Fibroblast of lung (primary cell): ENCODE data around the gene SYT12. TPM values are rescaled to one million over a fixed set of nuclear protein-coding genes. Genes with fewer than 3 reads are reported as not detected.

ENCODE experiments used
- DNase-seq, 2 donors: peaks; one replicate each; pipeline versions ENCODE4 v3.0.0 to v3.0.0-alpha.2; 2010; ENCODE audit warnings: low read depth in 2 of 2
- H2AFZ ChIP-seq: 2 replicates; pipeline ENCODE4 v1.5.1; 2012; ENCODE audit warnings: low read length, control low read depth, inconsistent platforms
- H3K27ac ChIP-seq: 2 replicates; pipeline ENCODE4 v1.5.1; 2011; ENCODE audit warnings: low read length, control low read depth; ENCODE audit not compliant: insufficient read depth
- H3K27me3 ChIP-seq: 2 replicates; pipeline ENCODE4 v1.5.1; 2011; ENCODE audit warnings: mild to moderate bottlenecking, low read length; ENCODE audit not compliant: control insufficient read depth, insufficient read depth
- H3K36me3 ChIP-seq: 2 replicates; pipeline ENCODE4 v1.5.1; 2011; ENCODE audit warnings: low read length; ENCODE audit not compliant: control insufficient read depth, insufficient read depth
- H3K4me1 ChIP-seq: 2 replicates; pipeline ENCODE4 v1.5.1; 2011; ENCODE audit warnings: low read length; ENCODE audit not compliant: control insufficient read depth, insufficient read depth; ENCODE audit errors: extremely low read depth
- H3K4me2 ChIP-seq: 2 replicates; pipeline ENCODE4 v1.5.1; 2011; ENCODE audit warnings: low read length, control low read depth; ENCODE audit not compliant: insufficient read depth; ENCODE audit errors: extremely low read depth
- H3K4me3 ChIP-seq, 4 experiments: fragments of 200-600 bp in 1 of 4; sonication (generic) in 1 of 4; replicated peaks in 1 of 4; 2 replicates each; pipeline ENCODE4 v1.5.1; 2011 to 2016; ENCODE audit warnings: low read length in 4 of 4, low read depth in 3 of 4, mild to moderate bottlenecking in 3 of 4, control low read depth in 2 of 4, inconsistent platforms in 1 of 4, mixed read lengths in 1 of 4; ENCODE audit not compliant: insufficient read depth in 1 of 4; ENCODE audit errors: control extremely low read depth in 1 of 4
- H3K79me2 ChIP-seq: 2 replicates; pipeline ENCODE4 v1.5.1; 2012; ENCODE audit warnings: mild to moderate bottlenecking, low read length, inconsistent platforms; ENCODE audit not compliant: control insufficient read depth, insufficient read depth
- H3K9ac ChIP-seq: 2 replicates; pipeline ENCODE4 v1.5.1; 2011; ENCODE audit warnings: mild to moderate bottlenecking, low read length, control low read depth; ENCODE audit not compliant: insufficient read depth
- H3K9me3 ChIP-seq: 2 replicates; pipeline ENCODE4 v1.5.1; 2012; ENCODE audit warnings: low read depth, low read length; ENCODE audit not compliant: control insufficient read depth, insufficient read depth
- H4K20me1 ChIP-seq: 2 replicates; pipeline ENCODE4 v1.5.1; 2011; ENCODE audit warnings: low read length; ENCODE audit not compliant: control insufficient read depth, insufficient read depth; ENCODE audit errors: extremely low read depth
- CTCF ChIP-seq, 2 donors: IDR thresholded peaks in 1 of 2; conservative IDR thresholded peaks in 1 of 2; 1 replicate in 1 of 2; 2 replicates in 1 of 2; pipeline ENCODE4 v1.5.1; 2011 to 2012; ENCODE audit warnings: low read length in 2 of 2, control low read depth in 1 of 2, inconsistent platforms in 1 of 2, low read depth in 1 of 2, mild to moderate bottlenecking in 1 of 2
- EZH2 ChIP-seq: IDR thresholded peaks from 2 replicates; pipeline ENCODE4 v1.5.1; 2012; ENCODE audit warnings: low read length, control low read depth, mild to moderate bottlenecking; ENCODE audit errors: missing control alignments
- polyA plus RNA-seq, 2 donors: library from polyadenylated mRNA; depleted of rRNA in 1 of 2; stranded (reverse) in 1 of 2; unstranded in 1 of 2; fragments of >200 nt; gene quantifications; 2 replicates each; pipeline ENCODE4 v1.2.1, GENCODE V29; 2011 to 2012; ENCODE audit warnings: missing spikeins in 1 of 2
- total RNA-seq: library from RNA; depleted of rRNA; stranded (reverse); fragments of >200 nt; gene quantifications from 2 replicates; pipeline ENCODE4 v1.2.1, GENCODE V29; 2014

Gene SYT12
- total and polyA plus RNA-seq, 2 donors (not counting 1 experiment from before 2014, with no cell fraction given): under 0.01 TPM; not detected in 1

GRCh38 chr11:67031791-67032561 is 9.0 kb downstream of the SYT12 start:
- Histone ChIP-seq H3K27ac (no peak overlapping the region), H3K27me3 (peaks cover 7% of the 10 kb centered on the region), H3K4me3 (no peak overlapping the region), H3K79me2 (no peaks in the 10 kb centered on the region), H3K36me3 (no peaks in the 10 kb centered on the region), H4K20me1 (no peaks in the 10 kb centered on the region), H3K9ac (no peak overlapping the region), H3K9me3 (no peaks in the 10 kb centered on the region), H3K4me1 (peaks cover 18% of the 10 kb centered on the region), H3K4me2 (peak overlapping the region; percentile 23), H2AFZ (no peak overlapping the region)
- TF ChIP-seq CTCF (conservative IDR thresholded peaks at IDR 0.05 in 1 of 2, IDR thresholded peaks at IDR 0.05 in 1 of 2; ENCODE audit: low read depth in 1 of 2, low read length in 2 of 2) (no peak), EZH2 (no peak)
- DNase-seq: peak; percentile 36 to 77

DNA sequence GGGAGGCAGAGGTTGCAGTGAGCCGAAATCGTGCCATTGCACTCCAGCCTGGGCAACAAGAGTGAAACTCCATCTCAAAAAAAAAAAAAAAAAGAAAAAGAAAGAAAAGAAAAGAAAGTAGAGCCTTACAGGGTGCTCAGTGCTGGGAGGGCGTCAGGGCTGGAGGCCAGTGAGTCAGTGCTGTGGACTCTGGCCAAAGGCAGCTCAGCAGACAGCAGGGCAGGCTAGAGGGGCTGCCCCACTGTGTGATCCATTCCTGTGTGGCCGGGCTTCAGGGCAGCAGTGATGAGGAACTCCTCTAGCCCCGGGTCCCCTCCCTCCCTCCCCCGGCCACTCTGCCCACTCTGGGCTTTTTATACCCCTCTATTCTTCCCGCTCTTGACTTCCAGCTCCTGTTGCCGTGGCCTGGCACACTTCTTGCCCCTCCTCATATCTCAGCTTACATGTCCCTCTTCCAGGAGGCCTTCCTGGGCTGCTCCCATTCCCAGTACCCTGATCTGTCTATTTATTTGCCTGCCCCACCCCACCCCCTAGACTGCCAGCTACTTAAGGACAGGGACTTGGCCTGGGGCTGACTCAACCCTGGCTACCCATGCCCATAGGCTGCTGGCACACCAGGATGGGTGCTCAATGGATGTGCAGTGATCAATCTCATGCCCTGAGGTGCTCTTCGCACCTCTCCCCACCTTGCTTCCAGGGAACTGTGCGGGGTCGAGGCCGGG is 10.1 kb downstream of the SYT12 start:
- Histone ChIP-seq H3K9me3 (no peaks in the 10 kb centered on the region), H3K79me2 (no peaks in the 10 kb centered on the region), H3K27me3 (peaks cover 7% of the 10 kb centered on the region), H2AFZ (no peak overlapping the region), H3K9ac (no peak overlapping the region), H3K4me2 (peak overlapping the region; percentile 68), H3K27ac (peak overlapping the region; percentile 22), H3K4me3 (no peak overlapping the region), H4K20me1 (no peaks in the 10 kb centered on the region), H3K36me3 (no peaks in the 10 kb centered on the region), H3K4me1 (peaks cover 18% of the 10 kb centered on the region)
- DNase-seq: peak; percentile 85 to 94
- TF ChIP-seq EZH2 (no peak), CTCF (conservative IDR thresholded peaks at IDR 0.05 in 1 of 2, IDR thresholded peaks at IDR 0.05 in 1 of 2; ENCODE audit: low read depth in 1 of 2, low read length in 2 of 2) (no peak)

- Histone ChIP-seq H3K36me3 (no peaks in the 10 kb centered on the region), H4K20me1 (no peaks in the 10 kb centered on the region), H3K9ac (no peak overlapping the region), H3K27me3 (peaks cover 7% of the 10 kb centered on the region), H3K4me2 (peak overlapping the region; percentile 68), H3K27ac (peak overlapping the region; percentile 22), H3K9me3 (no peaks in the 10 kb centered on the region), H3K79me2 (no peaks in the 10 kb centered on the region), H3K4me3 (no peak overlapping the region), H2AFZ (no peak overlapping the region), H3K4me1 (peaks cover 18% of the 10 kb centered on the region)
- no peak for TF ChIP-seq CTCF (conservative IDR thresholded peaks at IDR 0.05 in 1 of 2, IDR thresholded peaks at IDR 0.05 in 1 of 2; ENCODE audit: low read depth in 1 of 2, low read length in 2 of 2)
- TF ChIP-seq EZH2: no peak
- peak; percentile 93 to 99 for DNase-seq
Observed at GRCh38 chr11:67033661-67034166, 10.8 kb downstream of the SYT12 start.
